Smooth muscle cell of trachea (primary cell): ENCODE measurements around the gene LRIG3. TPM values are rescaled to one million over a fixed set of nuclear protein-coding genes. Genes with fewer than 3 reads are reported as not detected.

Experiments used
- total RNA-seq: library from RNA; depleted of rRNA; stranded (reverse); fragments of >200 nt; gene quantifications from 2 replicates; pipeline ENCODE4 v1.2.1, GENCODE V29; 2014

Gene LRIG3, protein sequence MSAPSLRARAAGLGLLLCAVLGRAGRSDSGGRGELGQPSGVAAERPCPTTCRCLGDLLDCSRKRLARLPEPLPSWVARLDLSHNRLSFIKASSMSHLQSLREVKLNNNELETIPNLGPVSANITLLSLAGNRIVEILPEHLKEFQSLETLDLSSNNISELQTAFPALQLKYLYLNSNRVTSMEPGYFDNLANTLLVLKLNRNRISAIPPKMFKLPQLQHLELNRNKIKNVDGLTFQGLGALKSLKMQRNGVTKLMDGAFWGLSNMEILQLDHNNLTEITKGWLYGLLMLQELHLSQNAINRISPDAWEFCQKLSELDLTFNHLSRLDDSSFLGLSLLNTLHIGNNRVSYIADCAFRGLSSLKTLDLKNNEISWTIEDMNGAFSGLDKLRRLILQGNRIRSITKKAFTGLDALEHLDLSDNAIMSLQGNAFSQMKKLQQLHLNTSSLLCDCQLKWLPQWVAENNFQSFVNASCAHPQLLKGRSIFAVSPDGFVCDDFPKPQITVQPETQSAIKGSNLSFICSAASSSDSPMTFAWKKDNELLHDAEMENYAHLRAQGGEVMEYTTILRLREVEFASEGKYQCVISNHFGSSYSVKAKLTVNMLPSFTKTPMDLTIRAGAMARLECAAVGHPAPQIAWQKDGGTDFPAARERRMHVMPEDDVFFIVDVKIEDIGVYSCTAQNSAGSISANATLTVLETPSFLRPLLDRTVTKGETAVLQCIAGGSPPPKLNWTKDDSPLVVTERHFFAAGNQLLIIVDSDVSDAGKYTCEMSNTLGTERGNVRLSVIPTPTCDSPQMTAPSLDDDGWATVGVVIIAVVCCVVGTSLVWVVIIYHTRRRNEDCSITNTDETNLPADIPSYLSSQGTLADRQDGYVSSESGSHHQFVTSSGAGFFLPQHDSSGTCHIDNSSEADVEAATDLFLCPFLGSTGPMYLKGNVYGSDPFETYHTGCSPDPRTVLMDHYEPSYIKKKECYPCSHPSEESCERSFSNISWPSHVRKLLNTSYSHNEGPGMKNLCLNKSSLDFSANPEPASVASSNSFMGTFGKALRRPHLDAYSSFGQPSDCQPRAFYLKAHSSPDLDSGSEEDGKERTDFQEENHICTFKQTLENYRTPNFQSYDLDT
- total RNA-seq = 162 and 211 TPM in 2 replicates

GRCh38 chr12:58920102-58920960 is at the start of gene LRIG3:
Gene LRIG3 (minus strand): TSS chr12:58920504. CDS start chr12:58920235, 269 bp downstream.

